ENCODE data around the gene ADPRH. TPM values are rescaled to one million over a fixed set of nuclear protein-coding genes. Genes with fewer than 3 reads are reported as not detected.

ADPRH gene
- 3.6 and 4.3 TPM in 2 replicates for total RNA-seq

GRCh38 chr3:119579366-119580066 lies at the start of gene ADPRH:
ADPRH (plus strand) TSS chr3:119579492; CDS start chr3:119582170, 2,678 bp downstream.

GRCh38 chr3:119559441-119559963 lies 19.8 kb upstream of the ADPRH start, which contains the start of gene CD80:
CD80 (minus strand) TSS chr3:119559614; CDS start chr3:119557728, 1,886 bp downstream.

GRCh38 chr3:119597548-119598288 lies 18.4 kb downstream of the ADPRH start, which contains the start of gene PLA1A:
PLA1A (plus strand) TSS chr3:119597885; CDS start chr3:119597914, 29 bp downstream.

Other genes starting within 250 kb of the ADPRH start
- 59.1 and 83.2 TPM in 2 replicates for gene TMEM39A, start 115.9 kb upstream of the ADPRH start, total RNA-seq
- gene POGLUT1, start 110.5 kb upstream of the ADPRH start, total RNA-seq, result 13.8 and 14.4 TPM in 2 replicates
- gene TIMMDC1, start 80.9 kb upstream of the ADPRH start, total RNA-seq, result 52.4 and 60.4 TPM in 2 replicates
- gene CD80, start 19.9 kb upstream of the ADPRH start, total RNA-seq, result 0.33 TPM in 1 of 2 replicates, not detected in the other
- gene PLA1A, start 18.4 kb downstream of the ADPRH start, total RNA-seq, result 0.33 TPM in 1 of 2 replicates, not detected in the other
- 0.15 and 0.33 TPM in 2 replicates for gene POPDC2, start 81.1 kb downstream of the ADPRH start, total RNA-seq
- gene COX17, start 97.9 kb downstream of the ADPRH start, total RNA-seq, result 6.8 and 11.2 TPM in 2 replicates
- gene CFAP91, start 123.5 kb downstream of the ADPRH start, total RNA-seq, result 0.33 and 0.44 TPM in 2 replicates
- gene NR1I2, start 202.6 kb downstream of the ADPRH start, total RNA-seq, result not detected in 2 replicates